WTC11 (cell line): ENCODE data around the gene SLC17A9. TPM values are rescaled to one million over a fixed set of nuclear protein-coding genes. Genes with fewer than 3 reads are reported as not detected.
A peak's percentile ranks its signal among the peaks of the same experiment; 100 is the strongest.

Experiments
- ATAC-seq: fragments of 200-7000 bp; cut with Tn5 transposase; 2 replicates; pipeline ENCODE4 v1.10.0; 2021; ENCODE audit warnings: mild to moderate bottlenecking, moderate library complexity
- CTCF ChIA-PET: fragments of 300-600 bp; sonication (Branson Sonifier 250); formaldehyde crosslinking; loops from one replicate; lab custom pipeline; 2021; ENCODE audit warnings: antibody characterized with exemption; lab: Charles Lee
- POLR2A ChIA-PET: fragments of 350-600 bp; sonication (Branson Sonifier 250); formaldehyde crosslinking; loops from one replicate; lab custom pipeline; 2021; ENCODE audit warnings: antibody characterized with exemption; lab: Charles Lee
- DNase-seq: peaks from one replicate; pipeline ENCODE4 v3.0.0; 2021; ENCODE audit warnings: low spot score
- H3K27ac Mint-ChIP-seq: 2 replicates; pipeline ENCODE4 v1.8.0; 2021; ENCODE audit warnings: mixed read lengths
- H3K27me3 Mint-ChIP-seq: 2 replicates; pipeline ENCODE4 v1.8.0; 2021; ENCODE audit warnings: low read depth, mild to moderate bottlenecking, moderate library complexity, mixed read lengths
- H3K36me3 Mint-ChIP-seq: 2 replicates; pipeline ENCODE4 v1.8.0; 2021; ENCODE audit warnings: mixed read lengths
- H3K4me1 Mint-ChIP-seq: 2 replicates; pipeline ENCODE4 v1.8.0; 2022; ENCODE audit warnings: mixed read lengths
- H3K4me3 Mint-ChIP-seq: 2 replicates; pipeline ENCODE4 v1.8.0; 2021; ENCODE audit warnings: mild to moderate bottlenecking, moderate library complexity, mixed read lengths
- H3K9me3 Mint-ChIP-seq: 2 replicates; pipeline ENCODE4 v1.8.0; 2021; ENCODE audit warnings: mixed read lengths
- ATF3 ChIP-seq: sonication (generic); formaldehyde crosslinking; conservative IDR thresholded peaks from 2 replicates; pipeline ENCODE4 v1.8.1; 2022; ENCODE audit warnings: mild to moderate bottlenecking, missing genetic modification reagents
- HMGA2 ChIP-seq: fragments of 250-450 bp; sonication (Bioruptor Pico); IDR thresholded peaks from 2 replicates; pipeline ENCODE4 v1.4.0; 2021; ENCODE audit warnings: mild to moderate bottlenecking, moderate library complexity
- IRF1 ChIP-seq: sonication (generic); formaldehyde crosslinking; IDR thresholded peaks from 2 replicates; pipeline ENCODE4 v1.8.0; 2023; ENCODE audit warnings: missing genetic modification reagents
- NFE2L1 ChIP-seq: sonication (generic); formaldehyde crosslinking; IDR thresholded peaks from 2 replicates; pipeline ENCODE4 v1.8.1; 2023; ENCODE audit warnings: missing genetic modification reagents
- NFYB ChIP-seq: sonication (generic); formaldehyde crosslinking; conservative IDR thresholded peaks from 2 replicates; pipeline ENCODE4 v1.8.0; 2022; ENCODE audit warnings: low read depth, missing genetic modification reagents
- NR1H2 ChIP-seq: sonication (generic); formaldehyde crosslinking; IDR thresholded peaks from 2 replicates; pipeline ENCODE4 v1.9.0; 2021; ENCODE audit warnings: mild to moderate bottlenecking, moderate library complexity, missing genetic modification reagents
- STAT6 ChIP-seq: sonication (generic); formaldehyde crosslinking; conservative IDR thresholded peaks from 2 replicates; pipeline ENCODE4 v1.8.1; 2023; ENCODE audit warnings: mild to moderate bottlenecking, low read depth, missing genetic modification reagents, moderate library complexity
- TEAD1 ChIP-seq: sonication (generic); formaldehyde crosslinking; IDR thresholded peaks from 2 replicates; pipeline ENCODE4 v1.8.0; 2022; ENCODE audit warnings: mild to moderate bottlenecking, missing genetic modification reagents
- total RNA-seq: library from RNA; stranded (reverse); gene quantifications from 3 replicates; pipeline ENCODE4 v1.2.3, GENCODE V29; 2021
- TF ChIP-seq, protein P1 (sequence below): sonication (generic); formaldehyde crosslinking; IDR thresholded peaks from 2 replicates; pipeline ENCODE4 v1.8.0; 2022; ENCODE audit warnings: mild to moderate bottlenecking, missing genetic modification reagents
- TF ChIP-seq, protein P2 (sequence below): sonication (generic); formaldehyde crosslinking; IDR thresholded peaks from 2 replicates; pipeline ENCODE4 v1.8.1; 2023; ENCODE audit warnings: mild to moderate bottlenecking, missing genetic modification reagents, borderline replicate concordance
- TF ChIP-seq, protein P3 (sequence below): sonication (generic); formaldehyde crosslinking; IDR thresholded peaks from 2 replicates; pipeline ENCODE4 v1.8.0; 2022; ENCODE audit warnings: missing genetic modification reagents

Gene SLC17A9
- total RNA-seq, 1 experiment from 2014 or later = 41.7 TPM

DNA sequence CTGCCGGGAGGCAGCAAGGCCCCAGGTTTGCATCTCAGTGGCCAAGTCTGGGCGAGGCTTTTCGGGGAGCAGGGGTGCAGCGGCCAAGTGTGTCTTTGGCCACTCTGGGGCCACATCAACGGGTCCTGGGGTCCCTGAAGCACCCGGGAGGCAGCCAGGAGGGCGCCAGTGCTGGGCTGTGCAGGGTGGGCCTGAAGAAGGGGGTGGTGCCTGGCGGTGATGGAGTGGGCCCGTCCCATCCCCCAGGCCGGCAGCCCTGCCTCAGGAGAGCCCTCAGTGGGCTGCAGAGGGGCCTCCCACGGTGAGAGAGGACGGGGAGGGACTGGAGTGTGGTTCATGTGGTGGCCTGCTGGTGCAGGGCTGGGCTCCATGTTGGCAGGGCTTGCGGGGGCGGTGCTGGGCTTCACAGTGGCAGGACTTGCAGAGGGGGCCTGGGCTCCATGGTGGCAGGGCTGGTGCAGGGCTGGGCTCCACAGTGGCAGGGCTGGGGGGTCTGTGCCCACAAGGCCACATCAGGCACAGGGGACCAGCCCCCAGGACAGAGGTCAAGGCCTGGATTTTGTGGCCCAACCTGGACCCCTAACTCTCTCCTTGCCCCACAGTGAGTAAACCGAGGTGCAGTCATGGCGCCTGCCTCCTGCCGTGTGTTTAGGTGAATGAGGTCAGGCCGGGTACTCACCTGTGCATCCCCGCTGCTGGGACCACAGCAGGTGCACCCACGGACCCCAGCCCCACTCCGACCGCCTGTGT, 64.7 kb downstream of the SLC17A9 start (continued):
- no peak for TF ChIP-seq STAT6 (CRISPR knock-in tag)
- TF ChIP-seq, protein P1, sequence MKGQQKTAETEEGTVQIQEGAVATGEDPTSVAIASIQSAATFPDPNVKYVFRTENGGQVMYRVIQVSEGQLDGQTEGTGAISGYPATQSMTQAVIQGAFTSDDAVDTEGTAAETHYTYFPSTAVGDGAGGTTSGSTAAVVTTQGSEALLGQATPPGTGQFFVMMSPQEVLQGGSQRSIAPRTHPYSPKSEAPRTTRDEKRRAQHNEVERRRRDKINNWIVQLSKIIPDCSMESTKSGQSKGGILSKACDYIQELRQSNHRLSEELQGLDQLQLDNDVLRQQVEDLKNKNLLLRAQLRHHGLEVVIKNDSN (CRISPR knock-in tag) = no peak
- TF ChIP-seq TEAD1 (CRISPR knock-in tag) = no peak
- no peak for TF ChIP-seq IRF1 (CRISPR knock-in tag)
- TF ChIP-seq, all 79 proteins: peak for 0

GRCh38 chr20:63017826-63018411, 65.4 kb downstream of the SLC17A9 start:
- peak; percentile 10 for DNase-seq
- Mint-ChIP-seq H3K4me3 (no peak overlapping the region), H3K27me3 (peaks cover 18% of the 10 kb centered on the region), H3K36me3 (peaks cover 18% of the 10 kb centered on the region), H3K9me3 (peaks cover 22% of the 10 kb centered on the region), H3K27ac (no peak overlapping the region), H3K4me1 (peaks cover 19% of the 10 kb centered on the region)
- no peak for ATAC-seq
- CTCF ChIA-PET = interaction anchor here (1.0 kb wide), 1 partner anchor 9 kb away, joined by 3 read pairs; no protein-coding TSS in a partner anchor
- POLR2A ChIA-PET = no interaction called here
- no peak for TF ChIP-seq ATF3 (CRISPR knock-in tag)
- TF ChIP-seq NFYB (CRISPR knock-in tag) = no peak
- TF ChIP-seq NFE2L1 (CRISPR knock-in tag) = no peak
- TF ChIP-seq, protein P2, sequence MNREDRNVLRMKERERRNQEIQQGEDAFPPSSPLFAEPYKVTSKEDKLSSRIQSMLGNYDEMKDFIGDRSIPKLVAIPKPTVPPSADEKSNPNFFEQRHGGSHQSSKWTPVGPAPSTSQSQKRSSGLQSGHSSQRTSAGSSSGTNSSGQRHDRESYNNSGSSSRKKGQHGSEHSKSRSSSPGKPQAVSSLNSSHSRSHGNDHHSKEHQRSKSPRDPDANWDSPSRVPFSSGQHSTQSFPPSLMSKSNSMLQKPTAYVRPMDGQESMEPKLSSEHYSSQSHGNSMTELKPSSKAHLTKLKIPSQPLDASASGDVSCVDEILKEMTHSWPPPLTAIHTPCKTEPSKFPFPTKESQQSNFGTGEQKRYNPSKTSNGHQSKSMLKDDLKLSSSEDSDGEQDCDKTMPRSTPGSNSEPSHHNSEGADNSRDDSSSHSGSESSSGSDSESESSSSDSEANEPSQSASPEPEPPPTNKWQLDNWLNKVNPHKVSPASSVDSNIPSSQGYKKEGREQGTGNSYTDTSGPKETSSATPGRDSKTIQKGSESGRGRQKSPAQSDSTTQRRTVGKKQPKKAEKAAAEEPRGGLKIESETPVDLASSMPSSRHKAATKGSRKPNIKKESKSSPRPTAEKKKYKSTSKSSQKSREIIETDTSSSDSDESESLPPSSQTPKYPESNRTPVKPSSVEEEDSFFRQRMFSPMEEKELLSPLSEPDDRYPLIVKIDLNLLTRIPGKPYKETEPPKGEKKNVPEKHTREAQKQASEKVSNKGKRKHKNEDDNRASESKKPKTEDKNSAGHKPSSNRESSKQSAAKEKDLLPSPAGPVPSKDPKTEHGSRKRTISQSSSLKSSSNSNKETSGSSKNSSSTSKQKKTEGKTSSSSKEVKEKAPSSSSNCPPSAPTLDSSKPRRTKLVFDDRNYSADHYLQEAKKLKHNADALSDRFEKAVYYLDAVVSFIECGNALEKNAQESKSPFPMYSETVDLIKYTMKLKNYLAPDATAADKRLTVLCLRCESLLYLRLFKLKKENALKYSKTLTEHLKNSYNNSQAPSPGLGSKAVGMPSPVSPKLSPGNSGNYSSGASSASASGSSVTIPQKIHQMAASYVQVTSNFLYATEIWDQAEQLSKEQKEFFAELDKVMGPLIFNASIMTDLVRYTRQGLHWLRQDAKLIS (CRISPR knock-in tag) = no peak
- no peak for TF ChIP-seq STAT6 (CRISPR knock-in tag)
- TF ChIP-seq NR1H2 (CRISPR knock-in tag) = no peak
- no peak for TF ChIP-seq HMGA2 (CRISPR knock-in tag)
- TF ChIP-seq, protein P3, sequence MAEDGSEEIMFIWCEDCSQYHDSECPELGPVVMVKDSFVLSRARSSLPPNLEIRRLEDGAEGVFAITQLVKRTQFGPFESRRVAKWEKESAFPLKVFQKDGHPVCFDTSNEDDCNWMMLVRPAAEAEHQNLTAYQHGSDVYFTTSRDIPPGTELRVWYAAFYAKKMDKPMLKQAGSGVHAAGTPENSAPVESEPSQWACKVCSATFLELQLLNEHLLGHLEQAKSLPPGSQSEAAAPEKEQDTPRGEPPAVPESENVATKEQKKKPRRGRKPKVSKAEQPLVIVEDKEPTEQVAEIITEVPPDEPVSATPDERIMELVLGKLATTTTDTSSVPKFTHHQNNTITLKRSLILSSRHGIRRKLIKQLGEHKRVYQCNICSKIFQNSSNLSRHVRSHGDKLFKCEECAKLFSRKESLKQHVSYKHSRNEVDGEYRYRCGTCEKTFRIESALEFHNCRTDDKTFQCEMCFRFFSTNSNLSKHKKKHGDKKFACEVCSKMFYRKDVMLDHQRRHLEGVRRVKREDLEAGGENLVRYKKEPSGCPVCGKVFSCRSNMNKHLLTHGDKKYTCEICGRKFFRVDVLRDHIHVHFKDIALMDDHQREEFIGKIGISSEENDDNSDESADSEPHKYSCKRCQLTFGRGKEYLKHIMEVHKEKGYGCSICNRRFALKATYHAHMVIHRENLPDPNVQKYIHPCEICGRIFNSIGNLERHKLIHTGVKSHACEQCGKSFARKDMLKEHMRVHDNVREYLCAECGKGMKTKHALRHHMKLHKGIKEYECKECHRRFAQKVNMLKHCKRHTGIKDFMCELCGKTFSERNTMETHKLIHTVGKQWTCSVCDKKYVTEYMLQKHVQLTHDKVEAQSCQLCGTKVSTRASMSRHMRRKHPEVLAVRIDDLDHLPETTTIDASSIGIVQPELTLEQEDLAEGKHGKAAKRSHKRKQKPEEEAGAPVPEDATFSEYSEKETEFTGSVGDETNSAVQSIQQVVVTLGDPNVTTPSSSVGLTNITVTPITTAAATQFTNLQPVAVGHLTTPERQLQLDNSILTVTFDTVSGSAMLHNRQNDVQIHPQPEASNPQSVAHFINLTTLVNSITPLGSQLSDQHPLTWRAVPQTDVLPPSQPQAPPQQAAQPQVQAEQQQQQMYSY (CRISPR knock-in tag) = no peak
